ENCODE data around the gene UBALD2.
"Not testable (repeated sequence)": the region's sequence is repeated elsewhere in the genome, so short reads cannot be mapped to it uniquely, and the experiment has no call there.

- not testable (repeated sequence) for TF ChIP-seq CTCF, POLR2A, POLR2AphosphoS5 (IDR thresholded peaks at IDR 0.05)
These were observed 2.4 kb downstream of the UBALD2 start for GRCh38 chr17:76267581-76268001.

All from breast epithelium (tissue), 3 donors.